DMS 273 (cell line): Measurements from ENCODE around the gene GTPBP1.

Experiments used
- DNase-seq: peaks from one replicate; lab custom pipeline; 2025; ENCODE audit not compliant: unreplicated experiment; lab: John Stamatoyannopoulos, UW

The GTPBP1 gene

GRCh38 chr22:38756711-38757463 is 51.1 kb downstream of the GTPBP1 start:
- DNase-seq = no peak

GRCh38 chr22:38757464-38757757 is 51.7 kb downstream of the GTPBP1 start:
- no peak for DNase-seq

- DNase-seq = no peak
Measured at GRCh38 chr22:38758276-38758945, 52.7 kb downstream of the GTPBP1 start.

GRCh38 chr22:38759005-38759404 is 53.3 kb downstream of the GTPBP1 start:
- no peak for DNase-seq

- DNase-seq = peak; percentile 77
Measured at GRCh38 chr22:38760477-38761201, 54.9 kb downstream of the GTPBP1 start.

GRCh38 chr22:38761202-38762162 is 55.7 kb downstream of the GTPBP1 start:
- DNase-seq = no peak

GRCh38 chr22:38762551-38762983 is 56.8 kb downstream of the GTPBP1 start:
- DNase-seq = no peak

GRCh38 chr22:38766076-38766777 is 60.5 kb downstream of the GTPBP1 start:
- DNase-seq = peak; percentile 80

- no peak for DNase-seq
Measured at GRCh38 chr22:38767313-38767712, 61.6 kb downstream of the GTPBP1 start.

- DNase-seq = no peak
Measured at GRCh38 chr22:38768036-38768435, 62.3 kb downstream of the GTPBP1 start.

GRCh38 chr22:38770257-38770949 is 64.7 kb downstream of the GTPBP1 start:
- DNase-seq = no peak

GRCh38 chr22:38772623-38772873 is 66.8 kb downstream of the GTPBP1 start:
- no peak for DNase-seq

GRCh38 chr22:38773363-38773946 is 67.7 kb downstream of the GTPBP1 start:
- DNase-seq = no peak

- DNase-seq = no peak
Measured at GRCh38 chr22:38774496-38775166, 68.9 kb downstream of the GTPBP1 start.

GRCh38 chr22:38775656-38776055 is 69.9 kb downstream of the GTPBP1 start:
- DNase-seq = no peak

GRCh38 chr22:38776086-38776485 is 70.3 kb downstream of the GTPBP1 start:
- DNase-seq = no peak

- DNase-seq = no peak
Measured at GRCh38 chr22:38777087-38777671, 71.4 kb downstream of the GTPBP1 start.

GRCh38 chr22:38781033-38781432 is 75.3 kb downstream of the GTPBP1 start:
- DNase-seq = no peak
